Endometrial microvascular endothelial cells (primary cell): Measurements from ENCODE around the gene TRPV5. TPM values are rescaled to one million over a fixed set of nuclear protein-coding genes. Genes with fewer than 3 reads are reported as not detected.

Experiments used
- in situ Hi-C: cut with HindIII; loops from 2 replicates; pipeline ENCODE4 v1.10.0; 2017; ENCODE audit warnings: low sequenced_read_pairs, low pct_unique_long_range_greater_than_20kb; ENCODE audit errors: inconsistent ontology term
- total RNA-seq: library from RNA; depleted of rRNA; stranded (reverse); fragments of >200 nt; gene quantifications from one replicate; pipeline ENCODE4 v1.2.3, GENCODE V29; 2015; ENCODE audit errors: inconsistent ontology term

The TRPV5 gene
- total RNA-seq, 1 donor from 2014 or later, result not detected

DNA sequence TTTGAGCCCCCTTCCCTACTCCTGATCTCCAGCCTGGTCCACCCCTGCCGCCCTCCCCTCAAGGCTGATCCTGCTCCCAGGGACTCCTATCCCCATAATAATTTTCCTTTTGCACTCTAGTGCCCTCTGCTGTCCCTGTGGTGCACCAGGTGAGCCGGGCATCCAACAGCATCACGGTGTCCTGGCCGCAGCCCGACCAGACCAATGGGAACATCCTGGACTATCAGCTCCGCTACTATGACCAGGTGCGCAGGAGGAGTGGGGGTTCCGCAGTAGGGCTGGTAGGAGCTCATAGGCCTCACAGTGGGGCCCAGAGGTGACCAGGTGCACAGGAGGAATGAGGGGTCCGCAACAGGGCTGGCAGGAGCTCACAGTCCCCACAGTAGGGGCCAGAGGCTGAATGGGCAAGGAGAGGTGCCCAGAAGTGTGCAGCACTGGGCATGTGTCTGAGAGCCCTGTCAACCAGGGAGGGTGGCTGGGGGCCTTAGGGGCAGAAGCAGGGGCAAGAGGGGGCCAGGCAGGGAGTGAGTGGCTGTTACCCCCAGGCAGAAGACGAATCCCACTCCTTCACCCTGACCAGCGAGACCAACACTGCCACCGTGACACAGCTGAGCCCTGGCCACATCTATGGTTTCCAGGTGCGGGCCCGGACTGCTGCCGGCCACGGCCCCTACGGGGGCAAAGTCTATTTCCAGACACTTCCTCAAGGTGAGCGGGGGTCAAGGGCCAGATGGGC is 67.0 kb downstream of the TRPV5 start:
- in situ Hi-C loops, result no loop called here

- in situ Hi-C loops, result no loop called here
Measured at GRCh38 chr7:142865766-142866165, 67.8 kb downstream of the TRPV5 start.

DNA sequence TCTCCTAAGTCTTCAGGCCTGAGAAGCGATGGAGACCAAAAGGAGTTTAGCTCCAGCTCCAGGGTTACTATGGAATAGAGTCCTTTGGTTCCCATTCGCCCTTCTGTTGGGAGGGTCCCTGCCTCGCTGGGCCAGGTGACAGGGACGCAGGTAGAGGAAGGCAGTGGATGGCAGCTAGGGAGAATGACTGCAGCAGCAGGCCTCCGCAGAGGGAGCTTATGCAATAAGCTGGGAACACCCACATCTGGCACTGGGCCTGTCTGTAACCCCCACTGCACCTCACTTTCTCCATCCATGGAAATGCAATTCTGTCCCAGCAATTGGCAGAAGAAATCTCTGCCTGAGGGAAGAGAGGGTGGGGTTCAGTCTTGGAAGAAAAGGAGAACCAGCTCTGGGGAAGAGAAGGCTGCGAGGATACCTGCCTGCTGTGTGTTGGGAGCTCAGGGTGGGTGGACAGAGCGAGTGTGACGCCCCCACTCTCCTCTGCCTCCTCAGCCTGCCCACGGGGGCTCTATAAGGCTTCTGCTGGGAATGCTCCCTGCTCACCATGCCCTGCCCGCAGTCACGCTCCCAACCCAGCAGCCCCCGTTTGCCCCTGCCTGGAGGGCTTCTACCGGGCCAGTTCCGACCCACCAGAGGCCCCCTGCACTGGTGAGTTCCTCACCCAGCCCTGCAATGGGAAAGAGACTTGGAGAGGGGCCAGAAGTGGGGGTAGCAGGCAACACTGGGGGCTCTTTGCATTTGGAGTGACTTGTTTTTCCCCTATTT is 68.4 kb downstream of the TRPV5 start:
- in situ Hi-C loops, result no loop called here

- in situ Hi-C loops, result no loop called here
Measured at GRCh38 chr7:142863891-142864685, 69.5 kb downstream of the TRPV5 start.

DNA sequence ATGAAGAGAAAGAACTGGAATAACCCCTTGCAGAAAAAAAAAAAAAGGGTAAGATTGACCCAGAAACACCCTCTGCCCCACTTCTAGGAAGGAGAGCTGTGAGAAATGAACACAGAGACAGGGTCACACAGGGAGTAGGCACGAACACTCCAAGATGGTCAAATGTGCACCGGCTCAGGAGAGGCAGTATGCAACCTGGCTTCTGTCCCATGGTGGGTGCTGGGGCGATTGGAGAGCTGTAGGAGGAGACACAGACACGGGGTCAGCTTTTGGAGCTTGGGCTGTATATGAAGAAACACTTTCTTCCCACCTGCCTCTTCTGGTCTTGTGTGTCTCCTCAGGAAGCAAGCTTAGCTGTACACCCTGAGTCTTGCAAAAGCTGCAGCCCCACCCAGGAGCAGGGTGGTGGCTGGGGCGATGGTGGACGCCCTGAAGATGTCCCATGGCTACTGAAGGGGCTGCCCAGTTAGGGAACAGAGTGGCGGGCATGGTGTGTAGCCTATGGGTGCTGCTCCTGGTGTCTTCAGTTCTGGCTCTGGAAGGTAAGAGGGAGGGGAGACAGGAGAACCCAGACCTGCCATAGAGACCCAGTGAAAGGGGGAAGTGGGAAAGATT is 70.7 kb downstream of the TRPV5 start:
- in situ Hi-C loops, result no loop called here

GRCh38 chr7:142862351-142862750 is 71.2 kb downstream of the TRPV5 start:
- in situ Hi-C loops, result no loop called here

GRCh38 chr7:142860968-142861367 is 72.6 kb downstream of the TRPV5 start:
- in situ Hi-C loops, result no loop called here

- in situ Hi-C loops, result no loop called here
Measured at GRCh38 chr7:142859829-142860228, 73.7 kb downstream of the TRPV5 start.

DNA sequence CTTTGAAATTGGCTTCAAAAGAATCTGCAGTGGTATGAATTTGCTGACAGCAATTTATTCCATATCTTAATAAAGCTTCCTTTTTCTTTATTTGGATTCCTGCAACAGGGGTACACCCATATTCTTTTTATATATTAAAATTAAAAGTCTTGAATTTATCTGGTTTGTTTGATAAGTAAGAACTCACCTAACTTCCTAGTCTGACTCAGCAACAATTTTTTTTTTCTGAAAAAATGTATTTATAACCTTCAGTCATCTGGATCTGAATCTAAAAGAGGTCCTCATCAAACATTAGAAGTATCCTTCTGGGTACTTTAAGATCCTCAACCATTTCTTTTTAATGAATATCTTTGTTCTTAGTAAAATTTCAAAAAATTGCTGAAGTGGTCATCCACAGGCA is 74.1 kb downstream of the TRPV5 start:
- in situ Hi-C loops, result no loop called here

Other genes starting within 250 kb of the TRPV5 start
- not detected for gene PRSS1, start 184.3 kb downstream of the TRPV5 start, total RNA-seq
- gene PRSS2, start 162.8 kb downstream of the TRPV5 start, total RNA-seq, result not detected
- gene EPHB6, start 78.7 kb downstream of the TRPV5 start, total RNA-seq, result not detected
- gene TRPV6, start 48.0 kb downstream of the TRPV5 start, total RNA-seq, result not detected
- not detected for gene LLCFC1, start 5.7 kb upstream of the TRPV5 start, total RNA-seq
- not detected for gene KEL, start 28.6 kb upstream of the TRPV5 start, total RNA-seq
- gene OR9A2, start 93.4 kb upstream of the TRPV5 start, total RNA-seq, result not detected
- gene OR6V1, start 118.6 kb upstream of the TRPV5 start, total RNA-seq, result not detected
- gene PIP, start 198.3 kb upstream of the TRPV5 start, total RNA-seq, result not detected
- gene TAS2R39, start 249.7 kb upstream of the TRPV5 start, total RNA-seq, result not detected